Measurements from ENCODE around the gene SUCLG1.

GRCh38 chr2:84427235-84428138 lies 31.6 kb downstream of the SUCLG1 start:
- TF ChIP-seq YY1 (IDR thresholded peaks at IDR 0.05; ENCODE audit: insufficient read depth, insufficient read length) (no peak), ZNF274 (IDR thresholded peaks at IDR 0.05; ENCODE audit: low read depth, low read length) (no peak)

All from NT2/D1 (cell line).